Vagina (tissue), 2 donors: ENCODE results near the gene UPP2. TPM values are rescaled to one million over a fixed set of nuclear protein-coding genes. Genes with fewer than 3 reads are reported as not detected.

ENCODE experiments used
- DNase-seq, 2 donors: peaks; one replicate each; pipeline ENCODE4 v3.0.0-alpha.2; 2017; ENCODE audit errors: extremely low spot score in 2 of 2
- H3K27ac ChIP-seq: fragments of 200-600 bp; sonication (generic); one replicate; pipeline ENCODE4 v1.5.1; 2019
- H3K27me3 ChIP-seq: fragments of 200-600 bp; sonication (generic); one replicate; pipeline ENCODE4 v1.5.1; 2019
- H3K36me3 ChIP-seq, 2 donors: fragments of 200-600 bp; sonication (generic); one replicate each; pipeline ENCODE4 v1.5.1; 2017 to 2019
- H3K4me1 ChIP-seq: fragments of 200-600 bp; sonication (generic); one replicate; pipeline ENCODE4 v1.5.1; 2019
- H3K4me3 ChIP-seq, 2 donors: fragments of 200-600 bp; sonication (generic); 1 replicate in 1 of 2; 2 replicates in 1 of 2; pipeline ENCODE4 v1.5.1; 2016 to 2019
- H3K9me3 ChIP-seq: fragments of 200-600 bp; sonication (generic); one replicate; pipeline ENCODE4 v1.5.1; 2019
- POLR2A ChIP-seq, 2 donors: fragments of 450-650 bp; IDR thresholded peaks; one replicate each; pipeline ENCODE4 v1.6.1; 2017; ENCODE audit warnings: antibody characterized with exemption in 2 of 2, mild to moderate bottlenecking in 2 of 2, moderate library complexity in 2 of 2
- POLR2AphosphoS5 ChIP-seq, 2 donors: sonication (generic); formaldehyde crosslinking; IDR thresholded peaks; one replicate each; pipeline ENCODE4 v1.9.0; 2017; ENCODE audit warnings: antibody characterized with exemption in 2 of 2, mild to moderate bottlenecking in 2 of 2, low read depth in 1 of 2; ENCODE audit not compliant: insufficient read depth in 1 of 2
- intact Hi-C: fragments of 100-400 bp; cut with DNase I; formaldehyde crosslinking; loops from one replicate; pipeline ENCODE4 v1.15.1; 2023
- total RNA-seq: library from RNA; depleted of rRNA; stranded (reverse); fragments of >200 nt; gene quantifications from one replicate; pipeline ENCODE4 v1.2.3, GENCODE V29; 2016
- TF ChIP-seq, protein P1 (sequence below), 3 experiments: fragments of 450-650 bp in 2 of 3; fragments of 200-600 bp in 1 of 3; sonication (generic) in 1 of 3; IDR thresholded peaks; one replicate each; pipeline ENCODE4 v1.5.1; 2017 to 2019; ENCODE audit warnings: antibody characterized with exemption in 3 of 3, mild to moderate bottlenecking in 2 of 3, moderate library complexity in 2 of 3

The UPP2 gene
- total RNA-seq, 1 donor from 2014 or later, result not detected

DNA sequence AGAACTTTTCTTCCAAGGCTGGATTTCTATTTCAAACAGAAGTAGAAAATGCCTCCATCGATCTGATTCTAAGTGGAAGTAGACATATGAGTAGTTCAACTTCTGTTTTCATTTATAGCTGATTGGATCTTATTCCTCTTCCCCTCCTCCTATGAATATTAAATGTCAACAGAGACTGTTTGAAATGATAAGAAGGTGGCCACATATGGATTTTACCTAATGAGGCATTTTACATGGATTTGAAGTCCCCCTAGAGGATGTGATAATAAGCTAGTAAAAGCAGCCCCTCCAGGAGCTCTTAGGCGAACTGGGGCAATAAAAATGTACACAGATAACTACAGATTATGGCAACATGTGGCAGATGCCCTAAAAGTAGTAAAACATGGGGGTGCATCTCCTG, 71.0 kb downstream of the UPP2 start:
- no peaks in the 10 kb centered on the region for H3K36me3 ChIP-seq
- no peak overlapping the region for H3K27ac ChIP-seq
- no peaks in the 10 kb centered on the region for H3K9me3 ChIP-seq
- H3K4me1 ChIP-seq, result no peaks in the 10 kb centered on the region
- no peak overlapping the region for H3K4me3 ChIP-seq
- no peak for DNase-seq
- intact Hi-C loops, result no loop called here
- TF ChIP-seq, protein P1, sequence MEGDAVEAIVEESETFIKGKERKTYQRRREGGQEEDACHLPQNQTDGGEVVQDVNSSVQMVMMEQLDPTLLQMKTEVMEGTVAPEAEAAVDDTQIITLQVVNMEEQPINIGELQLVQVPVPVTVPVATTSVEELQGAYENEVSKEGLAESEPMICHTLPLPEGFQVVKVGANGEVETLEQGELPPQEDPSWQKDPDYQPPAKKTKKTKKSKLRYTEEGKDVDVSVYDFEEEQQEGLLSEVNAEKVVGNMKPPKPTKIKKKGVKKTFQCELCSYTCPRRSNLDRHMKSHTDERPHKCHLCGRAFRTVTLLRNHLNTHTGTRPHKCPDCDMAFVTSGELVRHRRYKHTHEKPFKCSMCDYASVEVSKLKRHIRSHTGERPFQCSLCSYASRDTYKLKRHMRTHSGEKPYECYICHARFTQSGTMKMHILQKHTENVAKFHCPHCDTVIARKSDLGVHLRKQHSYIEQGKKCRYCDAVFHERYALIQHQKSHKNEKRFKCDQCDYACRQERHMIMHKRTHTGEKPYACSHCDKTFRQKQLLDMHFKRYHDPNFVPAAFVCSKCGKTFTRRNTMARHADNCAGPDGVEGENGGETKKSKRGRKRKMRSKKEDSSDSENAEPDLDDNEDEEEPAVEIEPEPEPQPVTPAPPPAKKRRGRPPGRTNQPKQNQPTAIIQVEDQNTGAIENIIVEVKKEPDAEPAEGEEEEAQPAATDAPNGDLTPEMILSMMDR (IDR thresholded peaks at IDR 0.05), result no peak
- TF ChIP-seq POLR2A (IDR thresholded peaks at IDR 0.05) (no peak), POLR2AphosphoS5 (IDR thresholded peaks at IDR 0.05; ENCODE audit: insufficient read depth in 1 of 2, low read depth in 1 of 2) (no peak)
- H3K27me3 ChIP-seq, result no peaks in the 10 kb centered on the region

DNA sequence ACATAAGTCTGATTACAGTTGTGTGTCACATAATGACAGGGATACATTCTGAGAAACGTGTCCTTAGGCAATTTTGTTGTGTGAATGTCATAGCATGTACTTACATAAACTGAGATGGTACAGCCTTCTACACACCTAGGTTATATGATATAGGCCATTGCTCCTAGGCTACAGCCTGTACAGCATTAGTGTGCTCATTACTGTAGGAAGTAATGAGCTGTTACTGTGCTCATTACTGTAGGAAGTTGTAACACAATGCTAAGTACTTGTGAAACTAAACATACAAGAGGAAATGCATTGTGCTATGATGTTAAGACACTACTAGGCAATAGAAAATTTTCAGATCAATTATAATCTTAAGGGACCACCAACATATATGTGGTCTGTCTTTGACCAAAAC, 72.8 kb downstream of the UPP2 start:
- no peaks in the 10 kb centered on the region for H3K36me3 ChIP-seq
- no peak for DNase-seq
- no peak overlapping the region for H3K27ac ChIP-seq
- TF ChIP-seq POLR2A (IDR thresholded peaks at IDR 0.05) (no peak), POLR2AphosphoS5 (IDR thresholded peaks at IDR 0.05; ENCODE audit: insufficient read depth in 1 of 2, low read depth in 1 of 2) (no peak)
- TF ChIP-seq, protein P1 (IDR thresholded peaks at IDR 0.05), result no peak
- no peak overlapping the region for H3K4me3 ChIP-seq
- no peaks in the 10 kb centered on the region for H3K4me1 ChIP-seq
- no peaks in the 10 kb centered on the region for H3K9me3 ChIP-seq
- intact Hi-C loops, result no loop called here
- no peaks in the 10 kb centered on the region for H3K27me3 ChIP-seq

DNA sequence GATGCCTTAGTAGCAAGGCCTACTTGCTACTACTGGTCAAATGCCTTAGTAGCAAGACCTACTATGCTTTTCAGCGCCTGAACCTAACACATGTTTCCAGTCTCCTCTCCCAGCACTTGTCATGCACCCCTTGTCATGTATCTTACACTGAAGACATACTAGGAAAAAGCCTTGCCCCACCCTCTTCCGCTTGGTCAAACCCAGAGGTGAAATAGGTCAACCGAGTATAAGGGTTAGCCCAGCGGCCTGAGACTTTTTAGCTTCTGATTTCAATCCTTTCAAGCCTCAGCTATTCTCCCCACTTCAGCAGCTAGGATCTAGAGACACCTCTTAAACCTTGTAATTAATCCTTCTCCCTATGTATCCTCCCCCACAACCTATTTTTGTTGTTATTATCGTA, 73.3 kb downstream of the UPP2 start:
- Histone ChIP-seq H3K27ac (no peak overlapping the region), H3K27me3 (no peaks in the 10 kb centered on the region), H3K36me3 (no peaks in the 10 kb centered on the region), H3K9me3 (no peaks in the 10 kb centered on the region), H3K4me1 (no peaks in the 10 kb centered on the region), H3K4me3 (no peak overlapping the region)
- DNase-seq, result no peak
- TF ChIP-seq POLR2AphosphoS5 (IDR thresholded peaks at IDR 0.05; ENCODE audit: insufficient read depth in 1 of 2, low read depth in 1 of 2), result no peak
- TF ChIP-seq, protein P1 (IDR thresholded peaks at IDR 0.05), result no peak
- TF ChIP-seq POLR2A (IDR thresholded peaks at IDR 0.05), result no peak
- intact Hi-C loops, result no loop called here

DNA sequence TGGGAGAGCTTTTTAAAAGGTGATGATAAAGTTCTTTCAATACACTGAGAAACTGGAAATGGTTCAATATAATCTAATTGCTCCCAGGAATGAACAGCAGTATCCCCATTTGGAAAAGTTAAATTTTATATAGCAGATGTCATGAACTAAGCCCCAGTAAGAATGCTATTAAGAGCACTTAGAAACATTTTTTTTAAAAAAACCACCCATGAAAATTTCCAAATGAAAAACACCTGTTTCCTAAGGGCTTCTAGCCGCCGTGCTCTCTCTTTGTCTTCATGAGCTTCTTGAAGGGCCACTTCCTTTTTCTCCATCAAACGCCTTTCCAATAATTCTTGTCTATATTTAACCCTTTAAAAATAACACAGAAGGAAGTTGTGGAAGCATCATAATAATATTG, 77.0 kb downstream of the UPP2 start:
- intact Hi-C loops, result no loop called here
- no peak for DNase-seq
- TF ChIP-seq POLR2A (IDR thresholded peaks at IDR 0.05), result no peak
- TF ChIP-seq, protein P1 (IDR thresholded peaks at IDR 0.05), result no peak
- no peak for TF ChIP-seq POLR2AphosphoS5 (IDR thresholded peaks at IDR 0.05; ENCODE audit: insufficient read depth in 1 of 2, low read depth in 1 of 2)
- Histone ChIP-seq H3K4me1 (no peaks in the 10 kb centered on the region), H3K27me3 (no peaks in the 10 kb centered on the region), H3K27ac (no peak overlapping the region), H3K36me3 (no peaks in the 10 kb centered on the region), H3K9me3 (no peaks in the 10 kb centered on the region), H3K4me3 (no peak overlapping the region)

DNA sequence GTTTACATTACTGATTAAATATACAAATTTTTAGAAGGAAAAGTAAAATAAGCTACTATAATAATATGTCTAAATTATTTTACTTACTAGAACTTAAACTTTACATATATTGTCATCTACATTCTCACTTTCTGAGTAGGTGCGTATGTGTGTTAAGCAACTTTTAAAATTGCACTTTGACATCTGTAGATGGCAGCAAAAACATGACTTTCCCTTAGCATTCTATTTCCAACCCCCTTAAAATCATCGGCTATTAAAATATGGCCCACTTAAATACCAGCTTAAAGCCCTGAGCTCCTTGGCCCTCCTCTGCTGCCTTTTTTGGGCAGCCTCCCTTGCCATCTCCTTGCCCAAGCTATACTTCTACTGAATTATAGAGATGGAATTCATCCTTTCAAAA, 78.0 kb downstream of the UPP2 start:
- Histone ChIP-seq H3K27ac (no peak overlapping the region), H3K4me3 (no peak overlapping the region), H3K9me3 (no peaks in the 10 kb centered on the region), H3K4me1 (no peaks in the 10 kb centered on the region), H3K27me3 (no peaks in the 10 kb centered on the region), H3K36me3 (no peaks in the 10 kb centered on the region)
- no peak for DNase-seq
- TF ChIP-seq POLR2A (IDR thresholded peaks at IDR 0.05), result no peak
- TF ChIP-seq POLR2AphosphoS5 (IDR thresholded peaks at IDR 0.05; ENCODE audit: insufficient read depth in 1 of 2, low read depth in 1 of 2), result no peak
- TF ChIP-seq, protein P1 (IDR thresholded peaks at IDR 0.05), result peak in 1 of 3 experiments; percentile 12
- intact Hi-C loops, result no loop called here
